GM18502 (cell line): ENCODE data around the gene CNGA3.
"Not testable (repeated sequence)": the region's sequence is repeated elsewhere in the genome, so short reads cannot be mapped to it uniquely, and the experiment has no call there.

Source experiments
- ATAC-seq: cut with Tn5 transposase; IDR thresholded peaks from one replicate; pipeline ENCODE4 v1.9.1; 2021; ENCODE audit warnings: mild to moderate bottlenecking; ENCODE audit not compliant: unreplicated experiment, poor library complexity

The CNGA3 gene

DNA sequence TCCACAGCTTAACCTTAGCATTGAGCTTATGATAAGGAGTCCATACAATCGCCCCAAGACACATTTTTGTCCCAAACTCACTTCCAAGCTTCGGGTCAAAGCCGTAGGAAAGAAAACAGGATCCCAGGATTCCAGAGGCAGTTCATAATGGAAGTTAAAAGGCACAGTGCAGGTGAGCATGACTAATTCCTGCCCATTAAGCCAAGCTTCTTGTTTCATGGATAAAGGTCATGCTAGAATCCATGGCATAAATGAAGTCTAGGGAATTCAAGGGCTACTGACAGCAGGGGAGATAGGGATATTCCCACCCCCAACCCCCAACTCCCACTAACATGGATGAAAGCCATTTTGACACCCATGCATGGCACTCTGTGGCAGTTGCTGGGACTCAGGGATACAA lies 88.2 kb downstream of the CNGA3 start:
- no peak for ATAC-seq

DNA sequence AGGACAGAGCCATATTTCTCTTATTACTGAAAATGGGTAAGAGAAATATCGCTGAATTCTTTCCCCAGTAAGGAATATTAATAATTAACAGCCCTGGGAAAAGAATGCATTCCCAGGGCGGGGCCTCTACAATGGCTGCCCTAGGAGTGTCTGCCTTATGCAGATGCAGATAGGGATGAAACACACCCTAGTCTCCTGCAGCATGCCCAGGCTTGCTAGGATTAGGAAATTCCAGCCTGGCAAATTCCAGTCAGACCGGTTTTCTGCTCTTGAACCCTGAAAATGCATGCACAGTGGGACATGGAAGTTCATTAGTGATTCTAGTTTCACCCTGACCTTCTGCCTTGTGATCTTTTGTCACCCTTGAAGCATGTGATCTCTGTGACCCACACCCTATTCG lies 89.4 kb downstream of the CNGA3 start:
- ATAC-seq: not testable (repeated sequence)

GRCh38 chr2:98436734-98437133 lies 90.5 kb downstream of the CNGA3 start:
- ATAC-seq: no peak

- peak; percentile 58 for ATAC-seq
Measured at GRCh38 chr2:98438190-98439133, 92.2 kb downstream of the CNGA3 start.

GRCh38 chr2:98441706-98442450 lies 95.6 kb downstream of the CNGA3 start:
- ATAC-seq: no peak

DNA sequence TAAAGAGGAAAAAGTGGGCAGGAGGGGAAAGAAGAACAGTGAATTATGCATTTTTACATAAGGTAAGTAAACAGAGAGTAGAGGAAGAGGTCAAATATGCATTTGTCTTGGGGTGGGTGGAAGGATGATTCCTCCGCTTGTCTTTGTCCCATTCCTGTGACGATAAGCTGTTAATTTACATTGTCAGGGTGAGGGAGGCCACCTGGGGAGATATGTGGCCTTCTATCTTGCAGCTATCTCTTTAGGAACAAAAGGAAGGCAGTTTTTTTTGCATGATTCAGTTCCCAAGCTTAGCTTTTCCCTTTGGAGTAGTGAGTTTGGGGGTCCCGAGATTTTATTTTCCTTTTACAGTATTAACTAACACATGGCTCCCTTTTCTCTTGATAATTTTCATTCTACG lies 96.2 kb downstream of the CNGA3 start:
- no peak for ATAC-seq

DNA sequence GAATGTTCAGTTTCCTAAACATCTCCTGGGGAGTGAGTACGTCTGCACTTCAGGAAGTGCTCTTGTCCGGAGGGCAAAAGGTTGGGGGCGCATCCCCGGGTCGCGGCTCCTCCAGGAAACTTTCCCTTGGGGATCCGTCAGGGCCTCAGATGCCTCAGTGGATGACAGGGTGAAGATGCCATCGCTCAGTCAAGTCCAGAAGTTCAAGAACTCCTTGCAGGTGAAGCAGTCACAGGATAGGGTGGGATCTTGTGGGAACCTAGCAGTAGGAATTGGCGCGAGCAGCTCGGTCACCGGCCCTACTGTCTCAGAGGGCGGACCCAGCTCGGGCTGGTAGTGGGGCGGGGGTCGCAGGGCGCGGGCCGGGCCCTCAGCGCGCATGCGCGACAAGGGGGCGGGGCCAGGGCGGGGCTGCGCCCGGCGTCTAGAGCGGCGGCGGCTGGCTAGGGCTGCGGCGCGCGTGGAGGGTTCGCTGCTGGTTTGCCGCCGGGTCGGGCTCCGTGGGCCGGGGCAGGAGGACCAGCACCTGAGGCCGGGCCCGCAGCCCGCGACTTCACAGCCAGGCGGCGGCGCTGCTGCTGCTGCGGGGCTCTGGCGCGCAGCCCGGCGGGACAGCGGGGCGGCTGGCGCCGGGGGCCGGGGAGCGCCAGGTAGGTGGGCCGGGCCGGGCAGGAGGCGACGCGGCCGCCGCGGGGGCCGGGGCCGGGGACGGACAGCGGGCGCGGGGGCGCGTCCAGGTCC lies 98.3 kb downstream of the CNGA3 start, which contains the start of gene INPP4A:
Gene INPP4A, plus strand, starts transcription at position 423 of the 741 bp plus-strand sequence. CDS start 75,191 bp downstream, outside the sequence.
- ATAC-seq: peak; percentile 86

DNA sequence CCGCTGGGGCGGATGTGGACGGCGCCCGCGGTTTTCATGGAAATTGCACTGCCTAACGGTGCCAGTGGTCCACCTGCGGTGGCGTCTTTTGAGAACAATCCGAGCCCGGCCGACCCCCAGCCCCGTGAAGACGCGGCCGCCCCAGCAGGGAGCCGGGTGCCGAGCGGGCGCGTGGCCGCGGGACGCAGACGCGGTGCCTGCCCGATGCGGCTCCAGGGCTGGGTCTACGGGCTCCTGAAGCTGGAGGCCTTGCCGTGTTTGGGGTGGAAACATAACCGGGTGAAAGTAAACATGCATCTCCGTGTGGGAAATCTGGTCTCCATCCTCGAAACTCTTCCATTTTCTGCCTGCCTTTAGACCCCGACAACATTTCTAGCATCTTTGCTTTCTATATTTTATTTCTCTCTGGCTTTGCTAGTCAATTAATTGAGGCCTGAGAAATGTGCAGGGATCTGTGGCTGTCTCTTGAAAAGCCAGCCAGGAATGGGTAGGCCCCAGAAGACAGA lies 99.0 kb downstream of the CNGA3 start:
- peak; percentile 39 for ATAC-seq

- no peak for ATAC-seq
Measured at GRCh38 chr2:98445683-98446581, 99.7 kb downstream of the CNGA3 start.

DNA sequence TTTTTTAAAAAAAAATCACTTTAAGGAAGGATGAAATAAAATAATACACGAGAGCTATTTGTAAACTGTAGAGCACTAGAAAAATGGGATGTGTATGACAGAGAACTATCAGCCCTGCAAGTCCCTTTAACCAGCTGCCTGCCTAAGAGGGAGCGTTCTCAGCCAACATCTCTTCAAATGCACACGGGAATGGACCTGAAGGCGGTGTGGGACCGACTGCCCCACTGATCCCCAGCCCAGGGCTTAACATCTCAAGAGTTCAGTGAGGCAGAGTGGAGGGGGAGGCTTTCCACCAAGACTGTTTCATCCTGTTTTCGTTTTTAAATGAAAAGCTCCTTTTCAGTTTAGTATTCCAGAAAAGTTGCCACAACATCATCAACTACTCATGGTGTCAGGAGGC lies 100.6 kb downstream of the CNGA3 start:
- no peak for ATAC-seq
